HG03045 (cell line): ENCODE measurements around the gene PRKCZ.

Experiments
- ATAC-seq: cut with Tn5 transposase; IDR thresholded peaks from one replicate; pipeline ENCODE4 v1.9.1; 2021; ENCODE audit warnings: mild to moderate bottlenecking, moderate library complexity; ENCODE audit not compliant: unreplicated experiment

Gene PRKCZ

DNA sequence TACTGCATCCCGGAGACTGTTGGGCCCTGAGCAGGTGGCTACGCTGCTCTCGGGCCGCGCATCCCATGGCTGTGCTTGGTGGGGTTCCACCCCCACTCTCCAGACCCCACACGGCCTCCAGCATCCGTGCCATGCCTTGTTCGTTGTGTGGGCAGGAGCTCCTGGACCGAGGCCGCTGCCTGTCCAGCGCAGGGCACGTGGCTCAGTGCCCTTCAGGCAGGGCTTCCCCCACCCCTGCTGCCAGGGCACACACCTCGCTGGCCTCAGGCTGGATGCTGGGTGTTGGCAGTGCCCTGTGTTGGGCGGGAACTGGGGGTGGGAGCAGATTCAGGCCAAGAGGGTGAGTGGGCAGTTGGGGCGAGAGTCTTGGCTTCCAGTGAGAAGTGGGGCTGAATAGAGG, 9.9 kb downstream of the PRKCZ start:
- ATAC-seq: no peak

DNA sequence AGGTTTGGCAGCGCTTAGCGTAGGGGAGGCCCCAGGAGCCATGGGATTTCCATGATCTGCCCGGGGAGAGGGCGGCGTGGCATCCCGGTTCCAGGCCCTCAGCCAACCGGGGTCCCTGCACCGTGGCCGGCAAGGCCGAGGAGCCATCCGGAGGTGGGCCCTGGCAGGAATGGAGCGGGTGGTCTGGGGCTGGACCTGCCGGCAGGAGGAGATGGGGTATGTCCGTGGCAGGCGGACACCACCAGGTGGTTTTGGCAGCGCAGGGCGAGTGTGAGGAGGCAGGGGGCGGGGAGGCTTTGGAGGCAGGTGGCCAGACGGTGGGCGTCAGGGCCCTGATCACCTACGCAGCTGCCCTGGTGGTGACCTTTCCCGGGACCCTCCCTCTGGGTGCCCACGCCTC, 10.3 kb downstream of the PRKCZ start:
- no peak for ATAC-seq

DNA sequence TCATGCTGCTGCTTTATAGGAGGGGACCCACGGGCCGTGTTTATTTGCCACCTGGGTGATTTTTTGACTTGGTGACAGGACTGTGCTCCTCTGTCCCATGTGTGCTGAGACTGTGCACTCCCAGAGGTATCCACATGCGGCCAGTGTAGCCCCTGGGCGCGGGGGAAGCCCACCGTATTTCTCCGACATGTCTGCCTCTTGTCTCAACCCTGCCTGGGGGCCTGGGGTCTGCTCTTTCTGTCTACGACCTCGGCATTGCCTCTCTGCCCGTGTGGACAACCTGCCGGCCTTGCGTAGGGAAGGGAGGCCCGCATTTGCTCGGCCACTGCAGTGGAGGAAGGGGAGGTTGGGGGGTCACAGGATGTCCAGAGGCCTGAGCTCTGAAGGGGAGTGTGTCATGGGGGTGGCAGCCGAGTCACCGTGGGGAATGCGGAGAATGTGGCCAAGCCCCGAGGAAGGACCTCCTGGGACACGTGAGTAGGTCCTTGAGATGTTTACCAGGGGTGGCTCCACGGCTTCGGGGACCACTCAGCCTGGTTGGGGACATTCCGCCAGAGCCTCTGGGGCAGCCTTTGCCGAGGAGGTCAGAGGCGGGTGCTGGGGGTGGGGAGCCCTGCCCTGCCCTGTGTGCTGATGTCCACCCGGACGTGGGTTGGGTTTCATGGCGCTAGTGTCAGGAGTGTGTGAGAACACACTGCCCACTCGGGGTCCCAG, 11.0 kb downstream of the PRKCZ start:
- no peak for ATAC-seq

DNA sequence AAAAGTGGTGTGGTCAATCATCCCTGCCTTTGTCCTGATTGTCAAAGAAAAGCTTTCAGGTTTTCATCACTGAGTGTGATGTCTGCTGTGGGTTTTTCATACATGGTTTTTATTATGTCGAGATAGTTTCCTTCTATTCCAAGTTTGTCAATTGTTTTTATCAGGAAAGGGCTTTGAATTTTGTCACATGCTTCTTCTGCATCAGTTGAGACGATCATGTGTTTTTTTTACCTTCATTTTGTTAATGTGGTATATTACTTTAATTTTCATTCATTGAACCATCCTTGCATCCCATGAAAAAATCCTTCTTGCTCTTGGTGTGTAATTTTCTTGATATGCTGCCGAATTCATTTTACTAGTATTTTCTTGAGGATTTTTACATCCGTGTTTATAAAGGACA, 15.5 kb downstream of the PRKCZ start:
- no peak for ATAC-seq

DNA sequence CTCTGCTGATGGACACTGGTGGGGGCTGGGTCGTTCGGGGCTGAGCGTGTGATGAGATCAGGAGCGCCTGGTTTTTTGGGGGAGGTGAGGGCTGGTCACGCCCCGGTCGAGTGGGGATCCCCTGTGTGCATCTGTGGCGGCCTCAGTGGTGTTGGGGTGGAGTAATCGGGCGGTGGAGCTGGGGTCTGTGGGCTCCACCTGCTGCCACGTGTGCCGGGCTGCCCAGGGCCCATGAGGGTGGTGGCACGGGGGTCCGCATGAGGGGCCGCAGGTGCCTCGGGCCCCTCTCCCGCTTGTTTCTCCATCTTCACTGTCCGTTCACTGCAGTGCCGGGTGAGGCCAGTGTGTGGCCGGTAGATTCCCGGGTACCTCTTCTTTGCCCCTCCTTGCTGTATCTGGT, 17.2 kb downstream of the PRKCZ start:
- ATAC-seq: no peak

DNA sequence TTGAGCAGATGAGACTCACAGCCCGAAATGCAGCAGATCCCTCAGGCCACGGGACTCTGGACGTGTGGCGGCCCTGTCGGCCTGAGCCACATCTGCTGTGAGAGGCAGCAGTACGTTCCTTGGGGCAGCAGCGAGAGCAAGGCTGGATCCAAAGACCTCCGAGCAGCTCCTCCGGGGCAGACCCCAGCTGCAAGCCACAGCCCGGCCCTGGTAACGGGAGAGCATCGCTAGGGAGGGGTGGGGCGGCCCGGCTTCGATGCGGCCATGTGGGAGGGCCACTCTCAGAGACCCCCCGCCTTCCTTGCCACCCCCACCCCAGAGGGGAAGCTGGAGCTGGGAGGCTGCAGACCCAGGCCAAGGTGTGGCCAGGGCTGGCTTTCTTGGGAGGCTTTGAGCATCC, 17.8 kb downstream of the PRKCZ start:
- ATAC-seq: no peak

DNA sequence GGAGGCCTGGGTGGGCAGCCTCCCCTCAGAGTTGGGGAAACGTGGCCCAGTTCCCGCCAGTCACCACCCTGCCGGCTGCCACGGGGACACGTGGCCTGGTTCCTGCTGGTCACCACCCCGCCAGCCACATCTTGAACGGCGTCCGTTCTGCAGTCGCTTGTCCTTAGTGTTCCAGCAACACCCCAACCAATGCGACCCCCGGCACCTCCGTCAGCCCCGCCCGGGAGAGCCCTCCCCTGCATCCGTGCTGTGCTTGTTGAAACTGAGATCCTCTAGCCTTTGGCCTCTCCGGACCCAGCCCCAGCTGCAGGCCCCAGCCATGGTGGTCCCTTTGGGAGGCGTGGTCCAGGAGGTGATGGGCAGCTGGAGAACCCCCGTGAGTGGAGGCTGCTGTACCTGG, 18.7 kb downstream of the PRKCZ start:
- no peak for ATAC-seq

DNA sequence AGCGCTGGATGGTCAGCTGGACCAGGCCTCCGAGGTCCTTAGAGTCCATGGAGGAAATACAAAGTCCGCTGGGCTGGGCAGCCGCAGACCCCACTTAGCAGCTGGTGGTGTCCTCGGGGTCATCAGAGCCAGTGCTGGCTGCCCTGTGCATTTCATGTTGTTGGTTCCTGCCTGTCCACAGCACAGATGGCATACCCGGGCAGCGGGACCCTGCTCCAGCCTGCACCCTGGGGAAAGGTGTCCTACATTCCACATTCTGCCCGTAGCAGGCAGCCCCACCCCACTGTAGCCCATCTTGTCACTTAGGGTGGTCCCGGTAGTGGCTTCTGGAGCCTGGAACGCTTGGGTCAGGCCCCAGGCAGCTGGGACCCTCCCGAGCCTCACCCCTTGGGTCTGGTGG, 19.8 kb downstream of the PRKCZ start:
- ATAC-seq: no peak

DNA sequence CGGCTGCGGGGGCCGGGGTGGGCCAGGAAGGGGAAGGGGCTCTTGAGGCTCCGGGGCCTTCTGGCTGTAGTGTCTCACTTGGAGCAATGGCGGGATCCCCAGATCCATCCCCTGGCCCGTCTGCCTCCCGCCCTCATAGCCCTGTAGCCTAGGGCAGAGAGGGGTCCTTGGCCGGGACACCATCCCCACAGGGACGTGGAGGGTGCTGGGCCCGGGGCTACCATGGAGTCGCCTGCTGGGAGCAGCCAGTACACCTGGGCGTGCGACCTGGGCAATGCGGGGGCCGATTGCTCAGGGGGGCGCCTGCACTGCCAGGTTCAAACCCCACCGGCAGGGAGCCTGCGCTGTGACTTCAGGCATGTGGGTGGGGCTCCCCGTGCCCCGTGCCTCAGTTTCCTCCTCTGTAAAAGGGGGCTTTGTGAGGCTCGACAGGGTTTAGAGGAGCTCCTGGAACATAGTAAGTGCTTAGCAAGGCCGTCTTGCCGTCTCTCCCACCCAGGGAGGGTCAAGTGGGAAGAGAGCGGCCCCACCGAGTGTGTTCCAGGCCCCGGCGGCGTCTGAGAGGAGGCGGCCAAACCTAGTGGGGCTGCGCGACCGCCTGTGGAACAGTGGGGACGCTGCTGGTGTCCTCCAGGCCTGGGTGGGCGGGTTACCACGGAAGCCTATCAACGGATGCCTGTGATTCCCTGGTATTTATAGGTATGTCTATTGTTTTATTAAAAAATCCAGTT, 20.8 kb downstream of the PRKCZ start:
- no peak for ATAC-seq

DNA sequence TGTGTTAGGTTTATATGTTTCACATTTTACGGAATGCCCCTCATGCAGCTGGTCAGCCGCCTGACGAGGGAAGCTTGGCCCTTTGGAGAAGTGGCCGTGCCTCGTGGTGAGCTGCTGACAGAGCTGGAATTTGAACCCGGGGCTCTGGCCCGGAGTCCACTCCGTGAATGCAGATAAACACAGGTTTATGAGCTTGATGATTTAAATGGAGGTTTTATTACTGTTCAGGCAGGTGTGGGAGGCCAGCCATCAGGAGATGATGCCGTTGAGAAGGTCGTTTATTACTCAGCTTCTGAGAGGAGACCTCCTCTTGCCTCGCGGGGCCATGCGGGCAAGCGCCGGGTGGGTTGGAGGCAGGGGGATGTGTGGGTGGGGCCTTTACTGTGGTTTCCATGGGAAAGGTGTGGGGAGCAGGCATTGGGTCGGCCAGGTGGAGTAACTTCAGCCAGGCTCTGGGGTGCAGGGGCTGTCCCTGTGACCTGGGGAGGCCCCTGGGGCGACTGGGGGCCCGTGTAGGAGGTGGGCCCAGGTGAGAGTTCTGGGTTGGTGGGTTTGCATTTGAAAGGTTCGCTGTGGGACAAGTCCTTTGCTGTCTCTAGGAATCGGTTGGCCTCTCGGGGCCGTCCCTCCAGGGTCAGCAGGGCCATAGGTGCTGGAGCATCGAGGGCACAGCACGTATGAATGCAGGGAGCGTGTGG, 22.0 kb downstream of the PRKCZ start:
- no peak for ATAC-seq

DNA sequence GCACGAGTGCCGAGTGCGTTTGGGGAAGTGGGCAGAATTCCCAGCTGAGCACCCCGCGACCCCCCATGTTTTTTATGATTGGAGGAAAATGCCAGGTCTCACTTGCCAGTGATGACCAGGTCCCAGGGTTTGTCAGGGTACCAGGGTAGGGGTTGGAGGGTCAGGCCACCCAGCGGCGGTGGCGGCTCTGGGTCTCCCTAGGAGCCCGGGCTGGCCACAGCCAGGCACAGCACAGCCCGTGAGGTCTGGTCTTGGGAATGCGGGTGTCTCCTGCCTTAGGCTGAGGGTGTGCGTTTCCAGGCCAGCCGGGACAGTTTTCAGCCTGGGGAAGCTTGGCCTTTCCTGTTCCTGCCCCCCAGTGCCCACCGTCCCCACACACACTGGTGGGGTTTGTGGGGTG, 22.7 kb downstream of the PRKCZ start:
- ATAC-seq: no peak

DNA sequence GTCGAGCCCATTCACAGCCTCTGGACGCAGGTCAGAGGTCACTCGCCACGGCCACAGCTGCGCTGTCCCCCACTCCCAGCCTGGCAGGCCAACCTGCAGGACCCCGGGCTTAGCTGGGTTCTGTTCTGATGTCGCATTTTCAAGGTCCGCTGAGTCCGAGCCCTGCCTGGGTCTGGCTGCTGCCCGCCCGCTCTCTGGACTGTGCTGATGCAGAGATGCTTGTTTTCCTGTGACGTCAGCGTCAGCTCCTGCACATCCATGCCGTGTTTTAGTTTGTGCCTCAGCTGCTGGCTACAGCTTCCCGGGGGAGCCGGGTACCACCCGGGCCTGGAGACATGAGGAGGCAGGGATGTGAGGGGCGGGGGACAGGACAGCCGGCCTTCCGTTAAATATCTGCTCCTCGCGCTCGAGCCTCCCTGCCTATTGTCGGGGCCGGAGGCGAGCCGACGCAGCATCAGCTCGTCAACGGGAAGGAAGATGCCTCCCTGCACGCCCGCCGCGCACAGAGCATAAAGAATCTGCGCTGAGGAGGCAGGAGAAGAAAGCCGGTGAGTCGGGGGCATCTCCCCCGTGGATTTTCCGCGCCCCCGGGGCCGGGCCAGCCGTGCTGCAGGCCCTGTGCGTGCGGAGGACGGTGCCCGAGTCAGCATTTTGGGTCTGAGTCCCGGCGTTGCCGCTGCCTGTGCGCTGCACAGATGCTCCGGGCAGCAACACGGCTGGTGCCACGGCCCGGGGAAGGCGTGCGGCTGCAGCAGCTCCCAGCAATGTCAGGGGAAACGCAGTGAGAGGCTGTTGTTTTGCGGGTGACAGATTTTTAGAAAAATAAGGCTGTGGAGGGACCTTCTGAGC, 23.4 kb downstream of the PRKCZ start:
- no peak for ATAC-seq

DNA sequence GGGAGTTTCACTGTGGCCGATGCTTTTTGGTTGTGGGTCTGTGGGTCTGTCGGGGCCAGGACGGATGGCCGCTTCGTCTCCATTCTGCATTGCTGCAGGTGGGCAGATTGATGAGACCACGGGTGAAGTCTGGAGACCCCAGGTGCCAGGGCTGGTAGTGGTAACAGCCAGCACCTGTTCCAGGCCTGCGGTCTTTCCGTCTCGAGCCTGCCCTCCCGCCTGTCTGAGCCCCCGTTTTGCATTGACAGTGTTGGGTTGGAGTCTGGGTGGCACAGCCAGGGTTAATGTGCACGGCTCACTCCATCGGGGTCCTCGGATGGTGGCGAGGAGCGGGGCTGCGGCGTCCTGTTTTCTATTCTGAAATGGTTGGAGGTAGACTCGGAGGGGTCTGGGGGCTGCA, 24.2 kb downstream of the PRKCZ start:
- no peak for ATAC-seq

DNA sequence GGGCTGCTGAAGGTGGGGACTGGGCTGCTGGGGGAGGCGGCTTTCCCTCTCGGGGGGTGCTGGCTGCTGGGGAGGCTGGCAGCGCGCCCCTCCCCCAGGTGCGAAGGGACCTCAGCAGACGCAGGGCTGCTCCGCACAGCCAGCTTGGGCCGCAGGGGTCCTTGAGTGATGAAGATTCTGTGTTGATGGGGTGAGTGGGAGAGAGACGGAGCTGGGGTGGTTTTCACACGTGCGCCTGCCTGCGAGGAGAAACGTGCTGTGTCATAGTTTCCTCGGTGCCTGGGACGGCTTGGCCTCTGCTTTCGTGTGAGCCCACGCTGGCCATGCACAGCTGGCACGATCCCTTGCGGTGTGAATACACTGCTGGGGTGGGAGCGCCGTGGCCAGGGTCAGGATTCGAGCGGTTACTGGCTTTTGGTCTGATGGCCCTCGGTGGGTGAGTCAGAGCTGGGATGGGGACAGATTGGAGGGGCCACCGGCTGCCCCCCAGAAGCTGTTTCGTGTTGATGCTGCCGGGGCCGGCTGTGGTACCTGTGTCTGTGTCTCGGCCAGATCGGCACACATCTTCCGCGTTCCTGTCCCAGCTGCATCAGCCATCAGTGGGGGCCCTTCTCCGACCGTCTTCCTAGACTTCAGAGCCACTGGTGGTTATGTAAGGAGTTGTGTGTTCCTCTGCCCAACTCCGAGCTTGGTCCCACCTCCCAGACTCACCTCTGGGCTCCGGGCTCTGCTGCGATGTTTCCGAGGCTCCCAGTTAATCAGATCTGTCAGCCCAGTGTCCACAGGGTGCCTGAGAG, 24.9 kb downstream of the PRKCZ start:
- no peak for ATAC-seq

DNA sequence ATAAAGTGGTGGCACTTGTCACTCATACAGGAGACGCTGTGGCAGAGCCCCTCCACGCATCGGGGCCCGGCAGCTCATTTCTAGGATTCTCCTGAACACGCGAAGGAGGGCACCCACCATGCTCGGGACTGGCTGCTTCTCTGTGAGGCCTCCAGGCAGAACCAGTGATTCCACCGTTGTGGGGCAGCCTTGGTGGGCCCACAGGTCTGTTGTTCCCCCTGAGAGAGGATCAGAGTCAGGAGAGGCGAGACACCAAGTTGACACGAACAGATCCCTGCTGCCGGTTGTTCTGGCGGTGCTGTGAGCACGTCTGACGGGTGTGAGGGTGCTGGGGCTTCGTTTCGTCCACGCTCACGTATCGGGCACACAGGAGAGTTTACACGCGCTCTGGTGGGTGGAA, 26.6 kb downstream of the PRKCZ start:
- ATAC-seq: no peak

DNA sequence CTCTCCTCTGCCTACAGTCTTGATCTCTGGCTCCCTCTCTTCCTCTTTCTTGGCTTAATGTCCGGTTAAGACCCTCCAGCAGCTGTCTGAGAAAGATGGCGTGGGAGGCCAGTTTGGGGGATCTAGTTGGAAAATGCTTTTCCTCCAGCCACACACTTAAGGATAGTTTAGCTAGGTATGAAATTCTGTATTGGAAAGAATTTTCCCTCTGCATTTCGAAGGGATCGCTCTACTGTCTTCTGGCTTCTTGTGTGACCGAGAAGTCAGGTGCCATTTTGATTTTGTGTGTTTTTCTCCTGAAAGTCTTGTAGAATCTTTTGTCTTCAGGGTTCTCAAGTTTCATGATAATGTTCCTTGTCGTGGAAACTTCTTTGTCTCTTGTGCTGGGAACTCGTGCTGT, 28.0 kb downstream of the PRKCZ start:
- no peak for ATAC-seq

DNA sequence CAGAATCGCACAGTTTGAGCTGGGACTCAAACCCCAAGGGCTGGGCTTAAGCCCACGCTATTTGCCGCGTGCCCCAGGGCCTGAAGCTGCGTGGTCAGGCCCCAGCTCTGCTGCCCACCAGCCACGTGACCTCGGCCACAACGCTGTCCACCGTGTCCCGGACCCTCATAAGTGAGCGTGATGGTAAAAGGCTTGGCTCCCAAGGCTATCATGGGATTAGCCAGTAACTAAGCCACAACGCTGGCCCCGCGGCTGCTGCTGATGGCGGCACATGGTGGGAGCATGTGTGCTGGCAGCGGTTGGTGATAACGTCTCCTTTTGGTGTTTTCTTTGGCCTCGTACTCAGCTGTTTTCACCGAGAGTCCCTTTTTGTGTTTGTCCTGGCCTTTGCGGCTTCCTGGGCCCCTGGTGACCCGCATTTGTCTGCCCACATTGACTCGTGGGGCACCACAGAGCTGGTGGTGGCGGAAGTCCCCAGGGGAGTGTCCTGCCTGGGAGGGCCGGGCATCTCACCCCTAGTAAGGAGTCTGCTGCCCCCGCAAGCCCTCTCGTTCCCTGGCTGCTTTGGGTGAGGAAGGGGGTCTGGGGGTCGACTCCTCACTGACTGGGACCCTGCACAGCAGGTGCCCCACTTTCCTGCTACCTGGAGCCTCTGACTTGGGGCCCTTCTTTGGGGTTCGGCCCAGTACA, 29.3 kb downstream of the PRKCZ start:
- no peak for ATAC-seq

DNA sequence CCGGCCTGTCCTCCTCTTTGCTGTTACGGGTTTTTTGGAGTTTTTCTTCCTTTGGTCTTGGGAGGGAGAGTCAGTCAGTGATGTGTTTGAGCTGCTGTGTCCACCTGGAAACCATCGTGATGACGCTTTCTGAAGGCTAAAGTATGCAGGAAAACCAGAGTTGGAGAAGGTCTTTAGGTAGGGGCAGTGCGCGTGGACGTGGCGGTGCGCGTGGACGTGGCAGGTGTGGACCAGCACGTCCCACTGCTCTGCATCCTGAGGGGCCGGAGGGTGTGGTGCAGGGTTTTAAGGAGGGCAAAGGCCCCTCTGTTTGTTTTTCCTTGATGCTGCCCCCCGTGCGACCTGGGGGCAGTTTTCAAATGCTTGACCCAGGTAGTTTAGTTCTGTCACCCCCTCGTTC, 29.9 kb downstream of the PRKCZ start:
- ATAC-seq: no peak

DNA sequence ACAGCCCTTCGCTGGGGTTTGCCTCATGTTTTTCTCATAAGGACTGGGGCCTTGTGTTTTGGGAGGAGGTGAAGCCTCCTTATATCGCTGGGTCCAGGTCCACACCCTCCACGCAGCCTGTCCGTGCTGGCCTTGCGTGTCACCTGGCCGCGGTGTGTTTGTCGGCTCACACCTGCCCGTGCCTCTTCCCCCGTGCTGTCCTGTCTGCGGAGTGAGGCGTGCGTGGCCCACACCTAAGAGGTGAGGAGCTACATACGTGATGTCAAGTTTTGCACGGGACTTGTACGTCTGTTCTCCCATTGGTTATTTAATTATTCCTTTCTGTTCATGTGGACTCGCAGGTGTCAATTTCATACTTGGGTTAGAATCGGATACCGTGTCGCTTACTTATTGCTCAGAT, 30.7 kb downstream of the PRKCZ start:
- ATAC-seq: no peak

DNA sequence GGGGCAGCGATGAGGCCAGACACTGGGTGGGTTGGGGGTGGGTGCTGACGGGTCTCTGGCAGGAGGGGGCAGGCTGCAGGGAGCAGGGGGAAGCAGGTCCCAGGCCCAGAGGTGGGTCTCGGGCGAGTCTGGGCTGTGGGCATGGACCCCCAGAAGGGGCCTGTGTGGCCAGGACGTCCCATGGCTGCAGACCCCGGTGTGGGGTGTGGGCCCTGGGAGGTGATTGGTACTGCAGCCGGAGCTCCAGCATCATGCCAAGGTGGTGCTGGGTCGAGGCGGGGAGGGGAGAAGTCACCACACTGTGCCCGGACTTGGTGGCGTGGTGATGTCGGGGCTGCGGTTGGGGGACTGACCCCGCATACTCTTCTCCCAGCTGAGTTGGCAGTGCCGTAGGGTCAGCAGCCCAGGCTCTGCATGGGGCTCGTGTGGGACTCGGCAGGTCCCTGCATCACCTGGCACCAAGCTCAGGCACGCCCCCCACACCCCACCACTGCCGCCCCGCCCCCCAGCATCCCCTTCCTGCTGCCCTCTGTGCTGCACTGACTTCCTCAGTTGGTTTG, 31.2 kb downstream of the PRKCZ start:
- no peak for ATAC-seq
